Measurements from ENCODE around the gene LCTL.
A peak's percentile ranks its signal among the peaks of the same experiment; 100 is the strongest.

The LCTL gene

DNA sequence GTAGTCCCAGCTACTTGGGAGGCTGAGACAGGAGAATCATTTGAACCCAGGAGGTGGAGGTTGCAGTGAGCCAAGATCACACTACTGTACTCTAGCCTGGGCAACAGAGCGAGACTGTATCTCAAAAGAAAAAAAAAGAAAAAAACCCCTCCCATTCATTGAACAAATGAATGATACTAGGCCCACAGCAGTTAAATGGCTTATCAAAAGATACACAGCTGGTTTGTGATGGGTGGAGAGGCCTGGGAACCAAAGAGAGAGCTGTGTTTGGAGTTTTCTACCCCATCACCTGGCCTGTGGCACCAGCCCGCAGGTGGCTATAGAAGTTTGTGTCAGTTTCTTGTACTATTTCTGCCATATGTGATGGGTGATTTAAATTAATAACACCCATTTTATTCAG, 43.1 kb upstream of the LCTL start:
- H3K4me3 ChIP-seq (ENCODE audit: low read depth, low read length), result no peak overlapping the region
- no peak for TF ChIP-seq CTCF (IDR thresholded peaks at IDR 0.05; ENCODE audit: insufficient read depth, low read depth, low read length, missing control alignments)
- no peak for DNase-seq (ENCODE audit: low read depth)

GRCh38 chr15:66608159-66608558, 42.4 kb upstream of the LCTL start:
- H3K4me3 ChIP-seq (ENCODE audit: low read depth, low read length), result no peak overlapping the region
- no peak for TF ChIP-seq CTCF (IDR thresholded peaks at IDR 0.05; ENCODE audit: insufficient read depth, low read depth, low read length, missing control alignments)
- DNase-seq (ENCODE audit: low read depth), result no peak

DNA sequence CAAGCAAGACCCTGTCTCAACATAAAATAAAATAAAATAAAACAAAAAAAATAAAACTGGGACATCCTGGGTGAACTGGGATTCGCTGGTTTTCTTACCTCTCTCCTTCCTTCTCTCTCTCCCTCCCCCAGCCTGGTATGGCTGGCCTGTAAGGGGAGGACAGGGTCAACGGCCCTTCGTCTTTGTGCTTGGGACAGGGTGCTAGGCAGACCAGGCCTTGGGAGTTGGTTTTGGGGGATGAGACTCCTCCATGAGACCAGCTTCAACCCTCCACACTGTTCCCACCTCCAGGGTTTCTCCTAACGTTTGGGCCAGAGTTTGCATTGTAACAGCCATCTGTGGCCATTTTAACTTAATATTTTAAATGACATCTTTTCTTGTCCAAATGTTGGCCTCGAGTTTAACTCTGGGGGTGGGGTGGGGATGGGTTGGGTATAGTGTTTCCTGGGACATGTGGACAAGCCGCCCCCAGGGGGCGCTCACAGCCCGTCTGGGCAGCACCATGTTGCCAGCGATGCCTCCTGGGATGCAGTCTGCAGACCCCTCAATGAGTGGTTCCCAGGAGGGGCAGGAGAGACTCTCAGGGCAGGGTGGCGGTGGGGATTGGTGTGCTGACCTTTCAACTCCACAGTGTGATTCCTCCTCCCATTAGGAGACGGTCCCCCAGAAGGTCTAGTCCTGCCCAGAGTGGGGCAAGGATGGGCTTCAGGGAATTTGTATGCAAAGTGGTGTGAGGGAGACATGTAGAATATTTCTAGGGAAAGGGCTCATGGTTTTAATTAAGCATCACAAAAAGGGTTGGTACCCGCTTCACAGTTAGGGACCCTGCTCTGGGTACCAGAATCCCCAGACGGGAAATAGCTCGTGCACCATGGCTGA, 37.7 kb upstream of the LCTL start:
- TF ChIP-seq CTCF (IDR thresholded peaks at IDR 0.05; ENCODE audit: insufficient read depth, low read depth, low read length, missing control alignments), result peak; percentile 92
- H3K4me3 ChIP-seq (ENCODE audit: low read depth, low read length), result no peak overlapping the region
- DNase-seq (ENCODE audit: low read depth), result peak; percentile 70

- no peak overlapping the region for H3K4me3 ChIP-seq (ENCODE audit: low read depth, low read length)
- DNase-seq (ENCODE audit: low read depth), result no peak
- no peak for TF ChIP-seq CTCF (IDR thresholded peaks at IDR 0.05; ENCODE audit: insufficient read depth, low read depth, low read length, missing control alignments)
Observed at GRCh38 chr15:66601521-66601920, 35.7 kb upstream of the LCTL start.

DNA sequence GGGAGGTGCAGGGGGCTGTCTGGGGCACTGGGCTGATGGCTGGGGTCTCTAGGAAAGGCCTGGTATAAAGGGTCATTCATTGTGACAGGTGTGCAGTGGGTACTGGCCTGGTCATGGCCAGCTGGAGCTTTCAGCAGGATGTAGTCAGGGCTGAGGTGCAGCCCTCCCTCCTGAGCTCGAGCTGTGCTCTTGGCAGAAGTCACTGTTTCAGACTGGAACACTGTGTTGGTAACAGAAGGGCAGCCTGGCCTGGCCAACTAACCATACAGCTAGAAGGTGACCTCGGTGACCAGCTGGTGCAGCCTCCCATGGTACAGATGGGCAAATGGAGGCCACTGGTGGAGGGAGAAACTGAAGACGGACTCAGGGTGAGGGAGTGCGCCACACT, 34.4 kb upstream of the LCTL start:
- TF ChIP-seq CTCF (IDR thresholded peaks at IDR 0.05; ENCODE audit: insufficient read depth, low read depth, low read length, missing control alignments), result no peak
- no peak for DNase-seq (ENCODE audit: low read depth)
- no peak overlapping the region for H3K4me3 ChIP-seq (ENCODE audit: low read depth, low read length)

DNA sequence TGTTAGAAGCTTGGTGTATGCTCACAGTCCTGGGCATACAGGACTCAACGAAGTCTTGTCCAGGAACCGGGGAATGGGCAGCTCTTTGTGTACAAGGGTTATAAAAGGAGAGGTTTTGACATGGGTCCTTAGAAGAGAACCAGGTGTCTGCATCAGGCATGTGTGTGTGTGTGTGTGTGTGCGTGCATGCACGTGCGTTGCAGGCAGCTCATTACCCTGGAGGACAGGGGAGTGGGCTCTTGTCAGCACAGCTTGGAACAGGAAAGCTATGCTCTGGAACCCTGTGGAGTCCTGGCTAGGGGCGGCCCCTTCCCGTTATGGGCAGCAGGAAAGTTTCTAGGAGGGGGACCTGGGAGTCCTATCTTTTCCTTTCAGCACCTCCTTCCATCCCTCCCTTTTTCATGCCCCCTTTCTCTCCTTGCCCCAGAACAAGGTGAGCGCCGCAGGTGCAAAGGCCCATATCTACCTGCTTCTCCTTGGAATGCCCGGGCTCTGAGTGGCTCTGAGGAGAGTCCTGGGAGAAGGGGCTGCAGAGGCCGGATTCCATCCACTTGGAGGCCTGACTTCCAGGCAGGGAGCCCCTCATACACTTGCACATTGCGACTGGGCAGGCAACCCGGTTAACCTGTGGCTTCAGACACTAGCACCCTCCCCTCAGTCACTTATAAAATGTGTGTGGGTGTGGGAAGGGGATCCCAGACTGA, 33.9 kb upstream of the LCTL start:
- no peak for TF ChIP-seq CTCF (IDR thresholded peaks at IDR 0.05; ENCODE audit: insufficient read depth, low read depth, low read length, missing control alignments)
- no peak for DNase-seq (ENCODE audit: low read depth)
- no peak overlapping the region for H3K4me3 ChIP-seq (ENCODE audit: low read depth, low read length)
